SK-N-MC (cell line): Measurements from ENCODE around the gene NPC1.
"Not testable (repeated sequence)": the region's sequence is repeated elsewhere in the genome, so short reads cannot be mapped to it uniquely, and the experiment has no call there.

ENCODE experiments used
- DNase-seq: peaks from one replicate; pipeline ENCODE4 v3.0.0-alpha.2; 2011; ENCODE audit warnings: low read depth, low spot score
- H3K27ac ChIP-seq: fragments of 200-600 bp; sonication (generic); 2 replicates; pipeline ENCODE4 v1.5.1; 2016; ENCODE audit warnings: mixed run types
- H3K36me3 ChIP-seq: fragments of 200-600 bp; sonication (generic); 2 replicates; pipeline ENCODE4 v1.6.1; 2017; ENCODE audit warnings: antibody characterized with exemption, low read length, mixed read lengths; ENCODE audit not compliant: insufficient read depth
- H3K4me3 ChIP-seq: fragments of 200-600 bp; sonication (generic); 2 replicates; pipeline ENCODE4 v1.5.1; 2016
- H3K9ac ChIP-seq: fragments of 200-600 bp; sonication (generic); 2 replicates; pipeline ENCODE4 v1.8.0; 2017; ENCODE audit warnings: mixed run types, mixed read lengths; ENCODE audit not compliant: insufficient read length
- H3K9me3 ChIP-seq: fragments of 200-600 bp; sonication (generic); 2 replicates; pipeline ENCODE4 v1.6.1; 2017; ENCODE audit warnings: low read depth, mild to moderate bottlenecking, antibody characterized with exemption, low read length, moderate library complexity, mixed read lengths
- EZH2 ChIP-seq: fragments of 200-600 bp; sonication (generic); IDR thresholded peaks from one replicate; pipeline ENCODE4 v1.6.1; 2017; ENCODE audit warnings: antibody characterized with exemption
- FOXP2 ChIP-seq: optimal IDR thresholded peaks from 2 replicates; pipeline ENCODE3; 2011; ENCODE audit warnings: mild to moderate bottlenecking, moderate library complexity; ENCODE audit not compliant: insufficient read depth; ENCODE audit errors: extremely low read length, control extremely low read depth
- POLR2AphosphoS5 ChIP-seq: IDR thresholded peaks from 2 replicates; pipeline ENCODE4 v1.6.1; 2012; ENCODE audit warnings: mild to moderate bottlenecking, low read depth, low read length, borderline replicate concordance

Gene NPC1

DNA sequence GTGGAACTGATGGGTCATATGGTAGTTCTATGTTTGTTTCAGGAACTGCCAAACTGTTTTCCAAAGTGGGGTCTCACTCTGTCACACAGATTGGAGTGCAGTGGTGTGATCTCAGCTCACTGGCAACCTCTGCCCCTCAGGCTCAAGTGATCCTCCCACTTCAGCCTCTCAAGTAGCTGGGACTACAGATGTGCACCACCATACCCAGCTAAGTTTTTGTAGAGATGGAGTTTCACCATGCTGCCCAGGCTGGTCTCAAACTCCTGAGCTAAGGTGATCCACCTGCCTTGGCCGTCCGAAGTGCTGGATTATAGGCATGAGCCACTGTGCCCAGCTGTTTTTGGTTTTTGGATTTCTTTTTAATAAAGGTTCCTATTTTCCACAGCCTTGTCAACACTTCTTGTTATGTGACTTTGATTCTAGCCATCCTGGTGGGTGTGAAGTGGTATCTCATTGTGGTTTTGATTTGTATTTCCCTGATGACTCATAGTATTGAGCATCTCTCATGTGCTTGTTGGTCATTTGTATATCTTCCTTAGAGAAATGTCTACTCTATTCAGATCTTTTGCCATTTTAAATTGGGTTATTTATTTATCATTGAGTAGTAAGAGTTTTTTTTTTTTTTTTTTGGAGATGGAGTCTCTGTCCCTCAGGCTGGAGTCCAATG is 22.8 kb downstream of the NPC1 start:
- peaks cover 28% of the 10 kb centered on the region for H3K36me3 ChIP-seq
- H3K9me3 ChIP-seq = no peaks in the 10 kb centered on the region
- H3K27ac ChIP-seq = no peak overlapping the region
- no peak overlapping the region for H3K9ac ChIP-seq
- TF ChIP-seq FOXP2 (no peak), POLR2AphosphoS5 (no peak), EZH2 (no peak)
- DNase-seq = no peak
- no peak overlapping the region for H3K4me3 ChIP-seq

DNA sequence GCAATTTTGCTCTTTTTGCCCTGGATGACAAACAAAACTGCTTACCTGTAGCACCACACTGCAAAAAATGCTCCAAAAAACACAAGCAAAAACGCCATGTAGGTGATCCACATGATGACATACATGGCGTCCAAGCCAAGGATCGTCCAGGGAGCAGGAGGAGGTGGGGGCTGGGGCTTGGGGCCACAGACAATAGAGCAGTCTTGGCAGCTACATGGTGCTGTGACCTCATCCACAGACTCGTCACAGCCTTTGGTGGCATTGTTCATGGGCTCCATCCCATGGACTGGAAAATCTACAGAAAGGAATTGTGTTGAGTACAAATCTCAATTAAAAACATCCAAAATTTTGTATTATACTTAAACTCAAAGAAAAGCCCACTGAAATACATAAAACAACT is 26.1 kb downstream of the NPC1 start:
- no peak for TF ChIP-seq POLR2AphosphoS5
- no peak for TF ChIP-seq FOXP2
- H3K36me3 ChIP-seq = peaks cover 9% of the 10 kb centered on the region

DNA sequence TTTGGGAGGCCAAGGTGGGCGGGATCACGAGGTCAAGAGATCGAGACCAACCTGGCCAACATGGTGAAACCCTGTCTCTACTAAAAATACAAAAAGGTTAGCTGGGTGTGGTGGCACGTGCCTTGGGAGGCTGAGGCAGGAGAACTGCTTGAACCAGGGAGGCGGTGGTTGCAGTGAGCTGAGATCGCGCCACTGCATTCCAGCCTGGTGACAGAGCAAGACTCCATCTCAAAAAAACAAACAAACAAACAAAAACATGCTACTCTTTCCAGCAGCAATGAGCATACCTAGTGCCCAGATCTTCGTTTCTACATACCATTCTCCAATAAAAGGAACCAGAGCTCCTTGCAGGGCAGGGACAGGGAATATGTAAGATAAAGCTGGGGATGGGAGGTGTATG is 28.8 kb downstream of the NPC1 start:
- DNase-seq, H3K4me3 ChIP-seq, H3K9me3 ChIP-seq, H3K27ac ChIP-seq, H3K9ac ChIP-seq: not testable (repeated sequence)
- peaks cover 17% of the 10 kb centered on the region for H3K36me3 ChIP-seq

More for the DNA sequence above, 26.1 kb downstream of the NPC1 start:
- no peak overlapping the region for H3K4me3 ChIP-seq
- H3K9me3 ChIP-seq = no peaks in the 10 kb centered on the region
- no peak for DNase-seq
- H3K9ac ChIP-seq = no peak overlapping the region
- no peak overlapping the region for H3K27ac ChIP-seq

DNA sequence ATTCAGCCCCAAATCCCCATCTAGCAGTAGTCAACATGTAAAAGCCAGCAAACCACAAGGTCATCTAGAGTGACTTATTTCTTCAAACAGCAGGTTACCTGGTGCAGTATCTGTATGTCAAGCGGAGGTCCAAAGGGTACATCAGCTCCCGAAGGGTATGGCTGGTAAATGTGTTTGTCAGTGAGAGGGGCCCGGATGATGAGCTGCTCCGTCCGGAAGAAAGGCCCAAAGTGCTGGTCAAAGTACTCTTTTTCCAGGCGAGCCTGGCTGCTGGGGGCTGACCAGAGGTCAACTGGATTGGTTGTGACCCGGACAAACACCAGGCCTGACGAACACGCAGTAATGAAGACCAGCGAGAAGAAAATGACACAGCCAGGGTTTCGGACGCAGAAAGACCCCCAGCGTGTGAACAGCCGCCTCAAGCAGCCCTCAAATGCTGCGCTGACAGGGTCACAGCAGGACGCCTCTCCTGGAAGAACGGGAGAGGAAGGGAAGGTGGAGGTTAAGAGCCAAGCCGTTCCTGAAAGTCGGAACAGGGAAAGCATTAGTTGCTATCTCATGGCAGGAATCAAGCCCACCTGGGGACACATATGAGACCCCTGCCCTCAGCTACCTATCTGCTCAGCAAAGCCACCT is 30.0 kb downstream of the NPC1 start:
- H3K27ac ChIP-seq = no peak overlapping the region
- H3K4me3 ChIP-seq = no peak overlapping the region
- H3K9ac ChIP-seq = no peak overlapping the region
- TF ChIP-seq POLR2AphosphoS5 (no peak), FOXP2 (no peak), EZH2 (no peak)
- no peak for DNase-seq
- no peaks in the 10 kb centered on the region for H3K9me3 ChIP-seq
- peaks cover 16% of the 10 kb centered on the region for H3K36me3 ChIP-seq

DNA sequence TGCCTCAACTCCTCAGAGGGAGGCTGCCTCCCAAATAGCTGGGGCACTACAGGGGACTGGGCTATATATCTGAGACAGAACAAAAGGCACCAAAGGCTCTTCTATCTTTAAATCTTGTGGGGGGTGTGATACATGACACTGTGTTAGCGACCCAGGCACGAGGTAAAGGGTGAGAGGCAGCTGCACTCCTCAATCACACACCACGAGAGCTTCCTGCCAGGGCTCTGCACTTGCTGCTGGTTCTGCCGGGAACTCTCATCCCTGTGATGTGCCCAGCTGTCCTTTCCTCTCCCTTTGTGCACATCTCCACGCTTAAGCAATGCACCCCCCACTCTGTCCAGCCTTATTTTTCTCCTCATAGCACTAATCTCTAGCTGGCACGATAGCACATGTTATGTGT is 32.4 kb downstream of the NPC1 start:
- no peak overlapping the region for H3K27ac ChIP-seq

DNA sequence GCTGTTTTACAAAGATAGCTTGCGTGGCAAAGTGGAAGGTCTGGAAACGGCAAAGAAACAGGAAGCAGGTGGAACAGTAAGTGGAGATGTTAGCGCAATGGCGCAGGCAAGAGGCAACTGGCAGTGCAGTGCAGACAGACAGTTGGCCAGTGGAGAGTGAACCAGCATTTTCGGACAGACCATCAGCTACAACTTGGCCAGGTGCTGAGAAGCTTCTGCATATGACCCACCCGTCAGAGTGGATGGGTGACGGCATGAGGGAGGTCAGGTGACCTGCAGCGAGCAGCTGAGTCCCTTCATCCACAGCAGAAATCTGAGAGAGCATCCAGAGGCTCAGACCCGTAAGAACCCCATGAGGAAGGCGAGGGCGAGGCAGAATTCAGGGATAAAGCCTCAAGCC is 33.8 kb downstream of the NPC1 start:
- TF ChIP-seq POLR2AphosphoS5 (no peak), FOXP2 (no peak), EZH2 (no peak)
- Histone ChIP-seq H3K9me3 (no peaks in the 10 kb centered on the region), H3K36me3 (peaks cover 7% of the 10 kb centered on the region; the same call in 1 of the 2 replicates)

More for the DNA sequence above, 32.4 kb downstream of the NPC1 start:
- H3K9me3 ChIP-seq = no peaks in the 10 kb centered on the region
- no peak overlapping the region for H3K4me3 ChIP-seq
- no peak overlapping the region for H3K9ac ChIP-seq
- DNase-seq = no peak
- H3K36me3 ChIP-seq = peaks cover 7% of the 10 kb centered on the region; the same call in 1 of the 2 replicates
- TF ChIP-seq EZH2 (no peak), POLR2AphosphoS5 (no peak), FOXP2 (no peak)

GRCh38 chr18:23551978-23552377 is 34.3 kb downstream of the NPC1 start:
- TF ChIP-seq POLR2AphosphoS5 = no peak
- TF ChIP-seq FOXP2 = no peak
- no peak for TF ChIP-seq EZH2

More for the DNA sequence above, 33.8 kb downstream of the NPC1 start:
- Histone ChIP-seq H3K27ac (no peak overlapping the region), H3K9ac (no peak overlapping the region), H3K4me3 (no peak overlapping the region)
- no peak for DNase-seq

GRCh38 chr18:23550898-23551297 is 35.4 kb downstream of the NPC1 start:
- Histone ChIP-seq H3K9me3 (no peaks in the 10 kb centered on the region), H3K4me3 (no peak overlapping the region), H3K36me3 (peaks cover 14% of the 10 kb centered on the region), H3K27ac (no peak overlapping the region), H3K9ac (no peak overlapping the region)
- DNase-seq = no peak
- no peak for TF ChIP-seq FOXP2

More at GRCh38 chr18:23551978-23552377, 34.3 kb downstream of the NPC1 start:
- H3K9ac ChIP-seq = no peak overlapping the region
- no peak overlapping the region for H3K27ac ChIP-seq
- no peak for DNase-seq
- H3K4me3 ChIP-seq = no peak overlapping the region
- no peaks in the 10 kb centered on the region for H3K9me3 ChIP-seq
- H3K36me3 ChIP-seq = peaks cover 7% of the 10 kb centered on the region; the same call in 1 of the 2 replicates

DNA sequence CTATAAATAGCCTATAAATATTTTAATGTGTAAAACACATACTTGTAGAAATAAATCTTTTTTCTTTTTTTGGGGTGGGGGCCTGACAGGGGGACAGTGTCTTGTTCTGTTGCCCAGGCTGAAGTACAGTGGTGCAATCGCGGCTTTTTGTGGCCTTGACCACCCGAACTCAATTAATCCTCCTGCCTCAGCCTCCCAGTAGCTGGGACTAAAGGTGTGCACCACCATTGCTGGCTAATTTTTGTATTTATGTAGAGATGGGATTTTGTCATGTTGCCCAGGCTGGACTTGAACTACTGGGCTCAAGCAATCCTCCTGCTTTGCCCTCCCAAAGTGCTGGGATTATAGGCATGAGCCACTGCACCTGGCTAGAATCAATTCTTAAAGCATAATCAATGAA is 37.6 kb downstream of the NPC1 start:
- Histone ChIP-seq H3K27ac (no peak overlapping the region), H3K4me3 (no peak overlapping the region), H3K36me3 (peaks cover 18% of the 10 kb centered on the region), H3K9ac (no peak overlapping the region), H3K9me3 (no peaks in the 10 kb centered on the region)
- TF ChIP-seq POLR2AphosphoS5 (no peak), EZH2 (no peak), FOXP2 (no peak)
- no peak for DNase-seq

- TF ChIP-seq EZH2 (no peak), POLR2AphosphoS5 (no peak), FOXP2 (no peak)
- H3K9me3 ChIP-seq = no peaks in the 10 kb centered on the region
- H3K9ac ChIP-seq = no peak overlapping the region
- no peak overlapping the region for H3K27ac ChIP-seq
- H3K4me3 ChIP-seq = no peak overlapping the region
- H3K36me3 ChIP-seq = peaks cover 22% of the 10 kb centered on the region
- DNase-seq = no peak
These were observed 38.0 kb downstream of the NPC1 start for GRCh38 chr18:23548275-23548674.
